HG02571 (cell line): Measurements from ENCODE around the gene TBC1D3E.
"Not testable (repeated sequence)": the region's sequence is repeated elsewhere in the genome, so short reads cannot be mapped to it uniquely, and the experiment has no call there.

Experiments used
- ATAC-seq: cut with Tn5 transposase; IDR thresholded peaks from one replicate; pipeline ENCODE4 v1.9.1; 2021; ENCODE audit warnings: mild to moderate bottlenecking, moderate library complexity; ENCODE audit not compliant: unreplicated experiment

TBC1D3E gene

DNA sequence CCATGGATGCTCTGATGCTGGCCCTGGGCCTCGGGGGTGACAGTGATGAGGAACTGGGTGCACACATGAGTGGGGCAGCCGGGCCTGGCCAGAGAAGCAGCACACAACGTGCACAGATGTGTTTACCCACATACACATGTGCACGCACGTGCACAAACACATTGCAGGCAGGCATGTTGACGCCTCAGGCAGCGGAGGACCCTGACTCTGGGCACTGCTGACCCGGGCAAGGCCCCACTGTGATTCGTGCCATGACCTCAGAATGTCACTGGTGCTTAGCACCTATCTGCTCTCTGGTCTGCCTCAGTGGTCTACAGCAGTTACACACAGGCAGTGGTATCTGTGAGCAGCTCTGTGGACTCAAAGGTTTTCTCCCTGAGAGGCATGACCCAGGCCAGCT, at the start of gene TBC1D3E:
Gene TBC1D3E (plus strand): TSS at position 301 of the 400 bp plus-strand sequence. CDS start 1,545 bp downstream, outside the sequence.
- ATAC-seq: not testable (repeated sequence)

DNA sequence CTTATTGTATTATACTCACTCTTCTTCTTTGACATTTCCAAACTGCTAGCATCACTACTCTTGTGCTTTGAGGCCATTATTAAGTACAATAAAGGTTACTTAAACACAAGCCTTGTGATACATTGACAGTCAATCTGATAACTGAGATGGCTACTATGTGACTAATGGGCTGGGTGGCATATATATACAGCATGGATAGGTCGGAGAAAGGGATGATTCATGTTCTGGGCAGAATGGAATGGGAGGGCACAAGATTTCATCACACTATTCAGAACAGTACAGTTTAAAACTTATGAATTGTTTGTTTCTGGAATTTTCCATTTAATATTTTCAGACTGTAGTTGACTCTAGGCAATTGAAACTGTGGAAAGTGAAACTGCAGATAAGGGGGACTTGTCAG, 40.4 kb upstream of the TBC1D3E start:
- not testable (repeated sequence) for ATAC-seq

DNA sequence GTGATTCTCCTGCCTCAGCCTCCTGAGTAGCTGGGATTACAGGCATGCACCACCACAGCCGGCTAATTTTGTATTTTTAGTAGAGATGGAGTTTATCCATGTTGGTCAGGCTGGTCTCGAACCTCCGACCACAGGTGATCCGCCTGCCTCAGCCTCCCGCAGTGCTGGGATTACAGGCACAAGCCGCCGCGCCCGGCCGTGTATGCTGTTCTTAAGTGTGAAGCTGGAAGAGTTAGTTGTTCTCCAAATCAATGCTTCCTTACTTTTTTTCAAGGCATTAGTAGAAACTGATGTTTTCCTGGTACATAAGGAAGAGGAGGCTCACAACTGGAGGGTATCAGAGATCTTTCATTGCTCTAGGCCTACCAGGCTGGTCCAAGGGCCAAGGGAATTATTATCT, 39.6 kb upstream of the TBC1D3E start:
- ATAC-seq: not testable (repeated sequence)

DNA sequence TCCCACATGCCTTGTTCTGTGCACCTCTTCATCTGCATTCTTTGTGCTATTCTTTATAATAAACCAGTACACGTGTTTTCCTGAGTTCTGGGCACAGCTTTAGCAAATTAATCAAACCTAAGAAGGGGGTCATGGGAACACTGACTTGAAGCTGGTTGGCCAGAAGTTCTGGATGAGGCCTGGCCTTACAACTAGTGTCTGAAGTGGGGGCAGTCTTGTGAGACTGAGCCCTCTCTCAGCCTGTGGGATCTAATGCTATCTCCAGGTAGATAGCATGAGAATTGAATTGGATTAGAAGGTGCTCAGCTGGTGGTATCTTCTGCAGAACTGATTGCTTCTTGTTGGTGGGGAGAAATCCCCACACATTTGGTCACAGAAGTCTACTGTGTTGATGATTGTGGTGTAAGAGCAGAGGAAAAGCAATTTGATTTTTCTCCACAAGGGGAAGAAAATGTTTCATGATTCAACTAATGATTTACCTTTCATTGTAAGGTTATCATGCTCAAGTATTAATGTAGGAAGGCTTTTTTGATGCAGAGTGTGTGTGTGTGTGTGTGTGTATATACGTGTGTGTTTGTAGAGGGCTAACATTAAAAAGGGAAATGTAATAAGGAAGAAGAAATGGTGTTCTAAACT, 33.6 kb upstream of the TBC1D3E start:
- ATAC-seq: not testable (repeated sequence)

DNA sequence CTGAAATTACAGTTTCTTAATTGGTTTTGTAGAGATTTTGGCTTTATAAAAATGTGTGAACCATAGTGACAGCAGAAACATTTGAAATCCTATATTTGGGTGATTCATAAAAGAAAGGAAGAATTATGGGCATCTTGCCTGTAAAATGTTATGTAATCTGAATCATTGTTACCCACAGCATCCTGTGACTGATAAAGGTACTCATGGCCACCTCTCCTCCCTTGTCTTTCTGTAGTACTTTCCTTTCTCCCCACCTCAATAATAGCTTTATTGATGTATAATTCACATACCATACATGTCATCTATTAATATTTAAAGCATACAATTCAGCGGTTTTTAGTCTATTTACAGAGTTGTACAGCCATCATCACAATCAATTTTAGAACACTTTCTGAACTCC, 28.5 kb upstream of the TBC1D3E start:
- ATAC-seq: not testable (repeated sequence)

DNA sequence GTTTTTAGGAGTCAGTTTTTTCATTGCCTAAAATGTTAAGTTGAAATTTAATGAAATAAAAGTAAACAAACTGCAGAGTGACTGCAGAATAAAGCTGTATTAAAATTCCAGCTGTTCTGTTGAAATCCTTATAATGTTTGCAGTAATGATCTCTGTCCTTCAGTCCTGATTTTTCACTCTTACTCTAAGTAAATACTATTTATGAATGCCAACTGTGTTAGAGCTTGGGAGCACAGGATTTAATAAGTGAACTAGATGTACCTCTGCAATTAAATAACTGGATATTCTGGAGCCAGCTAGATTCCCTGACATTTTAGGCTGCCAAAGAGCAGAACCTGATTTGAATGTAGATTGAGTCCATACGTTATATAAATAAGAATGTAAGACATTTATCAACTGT, 7.9 kb upstream of the TBC1D3E start:
- not testable (repeated sequence) for ATAC-seq

DNA sequence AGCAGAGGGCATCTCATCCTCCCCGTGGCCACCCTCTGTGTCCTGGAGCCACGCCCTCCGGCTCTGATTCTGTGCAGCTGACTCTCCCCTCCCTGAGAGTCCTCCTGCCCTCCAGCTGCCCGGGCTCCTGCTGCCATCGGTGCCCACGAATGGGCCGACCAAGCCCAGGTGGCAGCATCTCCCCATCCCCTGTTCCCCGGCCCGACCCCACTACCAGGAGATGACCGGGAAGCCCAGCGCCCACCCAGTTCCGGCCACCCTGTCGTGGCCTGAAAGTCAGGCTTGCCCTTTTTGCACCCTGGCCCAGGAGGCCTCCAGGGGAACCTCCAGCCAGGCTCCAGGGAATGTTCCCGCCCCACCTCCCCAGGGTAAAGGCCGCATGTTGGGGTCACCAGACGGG, 7.1 kb downstream of the TBC1D3E start:
- not testable (repeated sequence) for ATAC-seq
